Superior temporal gyrus (tissue), 1 donor: ENCODE measurements around the gene ZNF154.

Source experiments
- DNase-seq: peaks from one replicate; pipeline ENCODE4 v3.0.0-alpha.2; 2016; ENCODE audit errors: extremely low spot score

Gene ZNF154

DNA sequence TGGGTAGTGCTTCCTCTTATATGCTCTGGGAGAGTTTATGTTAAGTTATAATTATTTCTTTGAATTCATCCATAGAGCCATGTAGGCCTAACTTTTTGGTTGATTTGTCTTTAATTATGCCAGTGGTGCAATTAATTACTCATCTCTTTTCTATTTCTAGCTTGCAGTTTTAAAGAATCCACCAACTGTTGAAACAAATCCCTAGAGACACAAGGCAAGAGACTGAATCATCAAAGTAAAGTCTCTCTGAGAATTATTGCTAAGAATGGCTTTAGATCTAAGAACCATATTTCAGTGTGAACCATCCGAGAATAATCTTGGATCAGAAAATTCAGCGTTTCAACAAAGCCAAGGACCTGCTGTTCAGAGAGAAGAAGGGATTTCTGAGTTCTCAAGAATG is 33.1 kb downstream of the ZNF154 start:
- DNase-seq, result no peak

- DNase-seq, result no peak
Observed at GRCh38 chr19:57672466-57672865, 36.5 kb downstream of the ZNF154 start.

- DNase-seq, result no peak
Observed at GRCh38 chr19:57671124-57671895, 37.7 kb downstream of the ZNF154 start.

DNA sequence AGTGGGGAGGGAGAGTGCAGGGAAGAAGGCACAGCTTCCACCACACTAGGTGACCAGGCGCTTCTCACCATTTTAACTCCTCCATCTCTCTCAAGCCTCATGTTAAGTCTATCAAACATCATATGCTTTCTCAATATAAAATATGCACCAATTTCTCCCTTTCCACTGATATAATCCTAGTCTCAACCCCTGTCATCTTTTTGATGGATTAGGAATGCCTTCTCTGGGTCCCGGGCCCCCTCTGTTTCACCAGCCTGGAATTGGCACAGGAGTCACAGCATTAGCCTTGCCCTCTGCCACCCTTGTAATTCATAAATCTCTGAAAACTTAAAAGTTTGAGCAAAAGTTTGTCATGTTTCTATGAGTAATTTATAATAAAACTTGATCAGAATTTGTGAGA is 40.4 kb downstream of the ZNF154 start, which contains the start of gene ZSCAN4:
Gene ZSCAN4, plus strand, starts transcription at position 301 of the 400 bp plus-strand sequence. CDS start 7,211 bp downstream, outside the sequence.
- no peak for DNase-seq

GRCh38 chr19:57667228-57667627 is 41.8 kb downstream of the ZNF154 start:
- no peak for DNase-seq

DNA sequence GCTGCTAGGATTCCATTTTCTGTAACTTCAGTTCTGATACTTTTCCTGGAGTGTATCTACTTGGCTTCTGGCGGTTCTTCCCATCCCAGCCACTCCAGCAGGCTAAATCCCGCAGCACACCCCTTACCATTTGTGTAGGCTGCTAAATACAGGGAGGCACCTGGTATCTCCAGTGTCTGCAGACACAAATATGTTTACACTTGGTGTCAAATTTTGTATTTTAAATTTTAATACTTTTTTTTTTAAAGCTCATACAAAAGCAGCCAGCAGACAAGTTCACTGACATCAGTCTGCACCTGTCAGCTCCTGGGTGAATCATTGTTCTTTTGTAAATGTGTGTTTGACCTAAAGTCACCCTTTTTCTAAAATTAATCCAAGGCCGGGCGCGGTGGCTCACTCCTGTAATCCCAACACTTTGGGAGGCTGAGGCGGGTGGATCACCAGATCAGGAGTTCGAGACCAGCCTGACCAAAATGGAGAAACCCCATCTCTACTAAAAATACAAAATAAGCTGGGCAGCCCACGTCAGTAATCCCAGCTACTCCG is 43.7 kb downstream of the ZNF154 start:
- DNase-seq, result no peak

DNA sequence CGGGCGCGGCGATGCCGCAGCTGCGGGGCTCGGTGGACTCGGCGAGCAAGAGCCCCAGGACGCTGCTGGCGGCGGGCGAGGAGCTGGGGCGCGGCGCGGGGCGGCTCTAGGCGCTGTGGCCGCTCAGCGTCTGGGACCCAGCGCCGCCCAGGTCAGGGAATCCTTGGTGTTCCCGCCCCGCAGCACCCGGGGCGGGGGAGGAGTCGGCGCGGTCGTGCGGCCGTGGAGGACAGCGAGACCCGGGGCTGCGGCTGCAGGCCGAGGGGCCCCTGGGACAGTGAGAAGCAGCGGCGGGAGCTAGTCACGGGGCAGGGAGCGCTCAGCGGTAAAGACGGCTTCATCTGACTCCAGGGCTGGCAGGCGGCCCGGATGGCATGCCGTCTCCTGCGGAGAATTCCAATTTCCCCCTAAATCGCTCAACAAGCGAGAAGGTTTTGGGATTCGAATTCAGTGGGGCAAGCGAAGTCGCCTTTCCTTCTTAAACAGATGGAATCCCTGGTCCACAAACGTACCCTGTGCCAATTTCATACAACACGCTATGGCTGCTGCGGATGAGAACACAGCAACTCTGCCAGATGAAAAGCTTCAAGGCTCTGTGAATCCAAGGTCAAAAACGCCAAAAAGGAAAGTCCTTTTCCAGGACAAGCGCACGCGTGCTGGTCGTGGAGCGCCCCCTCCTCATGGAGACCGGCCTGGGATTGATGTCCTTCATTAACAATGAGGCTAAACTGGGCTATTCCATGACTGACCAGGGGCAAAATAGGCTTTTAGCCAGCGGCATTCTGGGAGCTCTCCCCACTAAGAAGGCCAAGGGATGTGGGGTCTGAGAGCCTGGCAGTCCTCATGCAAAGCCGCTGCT is 44.5 kb downstream of the ZNF154 start:
- DNase-seq, result peak; percentile 22

GRCh38 chr19:57656346-57656745 is 52.7 kb downstream of the ZNF154 start:
- DNase-seq, result no peak

- no peak for DNase-seq
Observed at GRCh38 chr19:57655443-57655842, 53.6 kb downstream of the ZNF154 start.

DNA sequence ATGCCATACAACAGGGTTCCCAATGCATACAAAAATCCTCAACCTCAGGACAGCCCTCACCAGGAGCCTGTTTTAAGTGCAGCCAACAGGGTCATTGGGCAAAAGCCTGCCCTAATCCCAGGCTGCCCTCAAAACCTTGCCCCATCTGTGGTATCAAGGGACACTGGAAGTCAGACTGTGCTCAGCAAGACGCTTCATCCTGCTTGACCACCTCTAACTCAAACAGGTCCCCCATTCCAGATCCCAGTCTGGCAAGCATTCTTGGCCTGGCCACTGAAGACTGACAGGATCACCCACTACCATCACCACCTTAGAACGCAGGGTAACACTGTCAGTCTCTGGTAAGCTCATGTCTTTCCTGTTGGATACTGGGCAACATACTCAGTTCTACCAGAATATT is 55.3 kb downstream of the ZNF154 start:
- DNase-seq, result no peak

DNA sequence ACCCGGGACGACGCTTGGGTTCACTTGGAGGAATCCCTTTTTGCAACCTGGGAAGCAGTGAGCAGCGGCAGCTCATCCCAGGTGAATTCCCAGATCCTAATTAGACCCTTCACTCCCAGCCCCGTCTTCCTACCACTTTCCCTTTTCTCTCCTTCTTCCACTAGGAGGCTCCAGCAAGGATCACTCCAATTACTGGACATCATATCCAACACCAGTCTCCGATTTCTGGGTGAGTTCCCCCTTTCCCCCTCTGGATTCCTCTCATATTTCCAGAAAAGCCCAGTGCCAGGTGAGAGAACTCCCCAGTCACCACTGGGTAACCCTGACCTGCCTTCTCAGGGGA is 57.4 kb downstream of the ZNF154 start:
- no peak for DNase-seq

GRCh38 chr19:57648331-57649003 is 60.5 kb downstream of the ZNF154 start:
- DNase-seq, result no peak
